WTC11 (cell line): ENCODE measurements around the gene HEPACAM.

Experiments used
- CREB1 ChIP-seq: sonication (generic); formaldehyde crosslinking; IDR thresholded peaks from 2 replicates; pipeline ENCODE4 v1.8.0; 2023; ENCODE audit warnings: mild to moderate bottlenecking, missing genetic modification reagents
- CREM ChIP-seq: sonication (generic); formaldehyde crosslinking; IDR thresholded peaks from 2 replicates; pipeline ENCODE4 v1.8.1; 2022; ENCODE audit warnings: mild to moderate bottlenecking, missing genetic modification reagents, moderate library complexity
- EMX1 ChIP-seq: fragments of 250-450 bp; sonication (Bioruptor Pico); IDR thresholded peaks from 2 replicates; pipeline ENCODE4 v1.8.0; 2021; ENCODE audit warnings: mild to moderate bottlenecking
- GRHL2 ChIP-seq: fragments of 250-450 bp; sonication (Bioruptor Pico); IDR thresholded peaks from 2 replicates; pipeline ENCODE4 v1.8.0; 2022; ENCODE audit warnings: mild to moderate bottlenecking, moderate library complexity; ENCODE audit not compliant: insufficient replicate concordance, severe bottlenecking
- MYBL2 ChIP-seq: sonication (generic); formaldehyde crosslinking; IDR thresholded peaks from 2 replicates; pipeline ENCODE4 v1.8.1; 2023; ENCODE audit warnings: mild to moderate bottlenecking, moderate library complexity, missing genetic modification reagents
- NFE2L1 ChIP-seq: sonication (generic); formaldehyde crosslinking; IDR thresholded peaks from 2 replicates; pipeline ENCODE4 v1.8.1; 2023; ENCODE audit warnings: missing genetic modification reagents
- NR2C2 ChIP-seq: sonication (generic); formaldehyde crosslinking; IDR thresholded peaks from 2 replicates; pipeline ENCODE4 v1.8.0; 2022; ENCODE audit warnings: mild to moderate bottlenecking, missing genetic modification reagents
- NR3C1 ChIP-seq: sonication (generic); formaldehyde crosslinking; conservative IDR thresholded peaks from 2 replicates; pipeline ENCODE4 v1.8.1; 2023; ENCODE audit warnings: low read depth, mild to moderate bottlenecking, missing genetic modification reagents
- RELA ChIP-seq: sonication (generic); formaldehyde crosslinking; IDR thresholded peaks from 2 replicates; pipeline ENCODE4 v1.8.1; 2022; ENCODE audit warnings: missing genetic modification reagents, mild to moderate bottlenecking, borderline replicate concordance
- SP1 ChIP-seq: sonication (generic); formaldehyde crosslinking; conservative IDR thresholded peaks from 2 replicates; pipeline ENCODE4 v1.8.1; 2022; ENCODE audit warnings: missing genetic modification reagents
- TF ChIP-seq, protein P1 (sequence below): fragments of 200-600 bp; IDR thresholded peaks from 2 replicates; pipeline ENCODE4 v1.8.0; 2022; ENCODE audit warnings: antibody characterized with exemption
- TF ChIP-seq, protein P2 (sequence below): sonication (generic); formaldehyde crosslinking; IDR thresholded peaks from 2 replicates; pipeline ENCODE4 v1.8.0; 2022; ENCODE audit warnings: mild to moderate bottlenecking, missing genetic modification reagents
- TF ChIP-seq, protein P3 (sequence below): sonication (generic); formaldehyde crosslinking; IDR thresholded peaks from 2 replicates; pipeline ENCODE4 v1.8.1; 2022; ENCODE audit warnings: mild to moderate bottlenecking, moderate library complexity, missing genetic modification reagents
- TF ChIP-seq, protein P4 (sequence below): fragments of 250-450 bp; sonication (Bioruptor Pico); IDR thresholded peaks from 2 replicates; pipeline ENCODE4 v1.9.0; 2021; ENCODE audit warnings: moderate library complexity, mild to moderate bottlenecking, inconsistent platforms, borderline replicate concordance

DNA sequence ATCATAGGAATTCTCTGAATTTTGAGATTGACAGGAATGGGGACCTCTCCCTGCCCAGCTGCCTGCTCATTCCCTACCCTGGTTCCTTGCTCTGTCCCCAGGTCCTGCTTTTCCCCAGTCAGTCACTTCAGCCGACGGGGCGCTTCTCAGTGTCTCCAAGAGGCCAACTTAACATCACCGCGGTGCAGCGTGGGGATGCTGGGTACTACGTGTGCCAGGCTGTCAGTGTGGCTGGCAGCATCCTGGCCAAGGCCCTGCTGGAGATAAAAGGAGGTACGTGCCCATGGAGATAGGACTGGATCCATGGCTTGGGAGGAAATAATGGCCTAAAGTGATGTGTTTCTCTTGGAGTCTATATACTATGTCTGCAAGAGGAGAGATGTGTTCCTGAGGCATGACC, 63.6 kb downstream of the HEPACAM start:
- TF ChIP-seq, protein P1, sequence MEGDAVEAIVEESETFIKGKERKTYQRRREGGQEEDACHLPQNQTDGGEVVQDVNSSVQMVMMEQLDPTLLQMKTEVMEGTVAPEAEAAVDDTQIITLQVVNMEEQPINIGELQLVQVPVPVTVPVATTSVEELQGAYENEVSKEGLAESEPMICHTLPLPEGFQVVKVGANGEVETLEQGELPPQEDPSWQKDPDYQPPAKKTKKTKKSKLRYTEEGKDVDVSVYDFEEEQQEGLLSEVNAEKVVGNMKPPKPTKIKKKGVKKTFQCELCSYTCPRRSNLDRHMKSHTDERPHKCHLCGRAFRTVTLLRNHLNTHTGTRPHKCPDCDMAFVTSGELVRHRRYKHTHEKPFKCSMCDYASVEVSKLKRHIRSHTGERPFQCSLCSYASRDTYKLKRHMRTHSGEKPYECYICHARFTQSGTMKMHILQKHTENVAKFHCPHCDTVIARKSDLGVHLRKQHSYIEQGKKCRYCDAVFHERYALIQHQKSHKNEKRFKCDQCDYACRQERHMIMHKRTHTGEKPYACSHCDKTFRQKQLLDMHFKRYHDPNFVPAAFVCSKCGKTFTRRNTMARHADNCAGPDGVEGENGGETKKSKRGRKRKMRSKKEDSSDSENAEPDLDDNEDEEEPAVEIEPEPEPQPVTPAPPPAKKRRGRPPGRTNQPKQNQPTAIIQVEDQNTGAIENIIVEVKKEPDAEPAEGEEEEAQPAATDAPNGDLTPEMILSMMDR, result no peak
- TF ChIP-seq, protein P2, sequence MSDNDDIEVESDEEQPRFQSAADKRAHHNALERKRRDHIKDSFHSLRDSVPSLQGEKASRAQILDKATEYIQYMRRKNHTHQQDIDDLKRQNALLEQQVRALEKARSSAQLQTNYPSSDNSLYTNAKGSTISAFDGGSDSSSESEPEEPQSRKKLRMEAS, result no peak
- TF ChIP-seq, protein P3, sequence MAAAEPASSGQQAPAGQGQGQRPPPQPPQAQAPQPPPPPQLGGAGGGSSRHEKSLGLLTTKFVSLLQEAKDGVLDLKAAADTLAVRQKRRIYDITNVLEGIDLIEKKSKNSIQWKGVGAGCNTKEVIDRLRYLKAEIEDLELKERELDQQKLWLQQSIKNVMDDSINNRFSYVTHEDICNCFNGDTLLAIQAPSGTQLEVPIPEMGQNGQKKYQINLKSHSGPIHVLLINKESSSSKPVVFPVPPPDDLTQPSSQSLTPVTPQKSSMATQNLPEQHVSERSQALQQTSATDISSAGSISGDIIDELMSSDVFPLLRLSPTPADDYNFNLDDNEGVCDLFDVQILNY (CRISPR knock-in tag), result no peak
- no peak for TF ChIP-seq GRHL2 (CRISPR knock-in tag)
- TF ChIP-seq CREB1, result no peak
- TF ChIP-seq, protein P4, sequence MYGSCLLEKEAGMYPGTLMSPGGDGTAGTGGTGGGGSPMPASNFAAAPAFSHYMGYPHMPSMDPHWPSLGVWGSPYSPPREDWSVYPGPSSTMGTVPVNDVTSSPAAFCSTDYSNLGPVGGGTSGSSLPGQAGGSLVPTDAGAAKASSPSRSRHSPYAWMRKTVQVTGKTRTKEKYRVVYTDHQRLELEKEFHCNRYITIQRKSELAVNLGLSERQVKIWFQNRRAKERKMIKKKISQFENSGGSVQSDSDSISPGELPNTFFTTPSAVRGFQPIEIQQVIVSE, result no peak
- no peak for TF ChIP-seq SP1 (CRISPR knock-in tag)
- no peak for TF ChIP-seq CREM
- TF ChIP-seq NR2C2 (CRISPR knock-in tag), result no peak
- no peak for TF ChIP-seq RELA
- no peak for TF ChIP-seq NR3C1 (CRISPR knock-in tag)
- TF ChIP-seq EMX1, result no peak
- TF ChIP-seq NFE2L1 (CRISPR knock-in tag), result no peak
- TF ChIP-seq MYBL2 (CRISPR knock-in tag), result no peak
